ENCODE results near the gene CRYAB. TPM values are rescaled to one million over a fixed set of nuclear protein-coding genes. Genes with fewer than 3 reads are reported as not detected.

CRYAB gene
- total and polyA plus RNA-seq, 7 donors = 4,737 to 12,187 (median 9,763) TPM

DNA sequence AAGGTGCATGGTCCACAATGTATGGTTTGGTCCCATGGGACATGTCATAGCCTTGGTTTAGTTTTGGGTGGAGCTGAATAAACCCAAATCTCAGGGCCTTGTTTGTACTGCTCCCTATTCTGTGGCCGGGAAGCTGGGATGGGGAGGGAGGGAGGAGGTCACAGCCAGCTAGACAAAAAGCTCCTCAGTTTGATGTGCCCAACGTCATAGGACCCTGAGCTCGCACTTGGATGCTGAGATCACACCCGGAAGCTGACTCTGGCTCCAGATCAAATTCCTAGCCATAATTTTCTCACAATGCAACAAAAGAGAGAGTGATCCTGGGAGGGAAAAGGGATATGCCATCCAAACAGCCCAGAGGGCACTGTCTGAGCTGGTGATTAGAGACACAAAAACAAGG is 2.4 kb upstream of the CRYAB start:
- H3K4me1 ChIP-seq = peaks cover 36% of the 10 kb centered on the region
- TF ChIP-seq, protein P1, sequence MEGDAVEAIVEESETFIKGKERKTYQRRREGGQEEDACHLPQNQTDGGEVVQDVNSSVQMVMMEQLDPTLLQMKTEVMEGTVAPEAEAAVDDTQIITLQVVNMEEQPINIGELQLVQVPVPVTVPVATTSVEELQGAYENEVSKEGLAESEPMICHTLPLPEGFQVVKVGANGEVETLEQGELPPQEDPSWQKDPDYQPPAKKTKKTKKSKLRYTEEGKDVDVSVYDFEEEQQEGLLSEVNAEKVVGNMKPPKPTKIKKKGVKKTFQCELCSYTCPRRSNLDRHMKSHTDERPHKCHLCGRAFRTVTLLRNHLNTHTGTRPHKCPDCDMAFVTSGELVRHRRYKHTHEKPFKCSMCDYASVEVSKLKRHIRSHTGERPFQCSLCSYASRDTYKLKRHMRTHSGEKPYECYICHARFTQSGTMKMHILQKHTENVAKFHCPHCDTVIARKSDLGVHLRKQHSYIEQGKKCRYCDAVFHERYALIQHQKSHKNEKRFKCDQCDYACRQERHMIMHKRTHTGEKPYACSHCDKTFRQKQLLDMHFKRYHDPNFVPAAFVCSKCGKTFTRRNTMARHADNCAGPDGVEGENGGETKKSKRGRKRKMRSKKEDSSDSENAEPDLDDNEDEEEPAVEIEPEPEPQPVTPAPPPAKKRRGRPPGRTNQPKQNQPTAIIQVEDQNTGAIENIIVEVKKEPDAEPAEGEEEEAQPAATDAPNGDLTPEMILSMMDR (IDR thresholded peaks at IDR 0.05) = no peak
- intact Hi-C loops (cut with DNase I) = loop anchor here (5.0 kb wide), 1 partner anchor 37 kb away; the partner anchor contains the start of genes CFAP68 (in 2 of the 2) and FDXACB1 (in 2 of the 2)
- DNase-seq = peak; percentile 51 to 69
- no peak for ATAC-seq
- H3K9me3 ChIP-seq = no peaks in the 10 kb centered on the region
- no peaks in the 10 kb centered on the region for H3K27me3 ChIP-seq (ENCODE audit: insufficient read depth in 3 of 3, low read length in 2 of 3)
- H3K4me3 ChIP-seq = peak overlapping the region; percentile 82
- peaks cover 0 to 18% of the 10 kb centered on the region in 2 donors for H3K36me3 ChIP-seq (ENCODE audit: insufficient read depth in 1 of 2, low read depth in 1 of 2)
- H3K27ac ChIP-seq = peak overlapping the region; percentile 95
- WGBS, 3 donors = 5 to 16% (median 15%) methylated on average over 4 of the region's 4 CpGs

DNA sequence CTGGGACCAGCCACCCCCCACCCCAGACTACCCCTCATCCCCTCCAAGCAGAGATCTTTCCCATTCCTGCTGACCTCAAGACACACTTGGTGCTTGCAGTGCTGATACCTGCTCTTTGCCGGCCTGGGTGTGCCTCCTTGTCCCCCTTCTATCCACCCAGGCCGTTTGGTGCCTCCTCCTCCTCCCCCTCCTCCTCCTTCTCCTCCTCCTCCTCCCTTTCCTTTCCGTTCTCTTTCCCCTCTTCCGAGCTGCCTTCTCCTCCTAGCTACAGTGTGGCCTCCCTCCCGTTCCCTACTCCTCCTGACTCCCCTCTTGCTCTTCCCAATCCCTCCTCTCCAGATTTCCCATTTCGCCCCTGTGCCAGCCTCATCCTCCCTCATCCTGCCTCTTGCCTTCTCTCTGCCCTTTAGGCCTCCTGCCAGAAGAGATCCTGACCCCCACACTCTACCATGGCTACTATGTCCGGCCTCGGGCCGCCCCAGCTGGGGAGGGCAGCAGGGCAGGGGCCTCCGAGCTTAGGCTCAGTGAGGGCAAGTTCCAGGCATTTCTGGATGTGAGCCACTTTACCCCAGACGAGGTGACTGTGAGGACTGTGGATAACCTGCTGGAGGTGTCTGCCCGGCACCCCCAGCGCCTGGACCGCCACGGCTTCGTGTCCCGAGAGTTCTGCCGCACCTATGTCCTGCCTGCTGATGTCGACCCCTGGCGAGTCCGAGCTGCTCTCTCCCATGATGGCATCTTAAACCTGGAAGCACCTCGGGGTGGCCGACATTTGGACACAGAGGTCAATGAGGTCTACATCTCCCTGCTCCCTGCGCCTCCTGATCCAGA is 1.7 kb upstream of the CRYAB start:
- intact Hi-C loops (cut with DNase I) = loop anchor here (5.0 kb wide), 1 partner anchor 36 kb away; the partner anchor contains the start of genes CFAP68 (in 2 of the 2) and FDXACB1 (in 2 of the 2)
- TF ChIP-seq, protein P1 (IDR thresholded peaks at IDR 0.05) = no peak
- peak in 3 of 4 donors; percentile 9 to 24 (median 9) for ATAC-seq
- peak overlapping the region; percentile 82 for H3K4me3 ChIP-seq
- H3K9me3 ChIP-seq = no peaks in the 10 kb centered on the region
- 17 to 25% (median 24%) methylated on average over 23 to 24 of the region's 24 CpGs for WGBS, 3 donors
- H3K4me1 ChIP-seq = peaks cover 30% of the 10 kb centered on the region
- H3K36me3 ChIP-seq (ENCODE audit: insufficient read depth in 1 of 2, low read depth in 1 of 2) = peaks cover 0 to 25% of the 10 kb centered on the region in 2 donors
- peak in 1 of 2 donors; percentile 63 for DNase-seq
- peak overlapping the region; percentile 95 for H3K27ac ChIP-seq
- no peaks in the 10 kb centered on the region for H3K27me3 ChIP-seq (ENCODE audit: insufficient read depth in 3 of 3, low read length in 2 of 3)

DNA sequence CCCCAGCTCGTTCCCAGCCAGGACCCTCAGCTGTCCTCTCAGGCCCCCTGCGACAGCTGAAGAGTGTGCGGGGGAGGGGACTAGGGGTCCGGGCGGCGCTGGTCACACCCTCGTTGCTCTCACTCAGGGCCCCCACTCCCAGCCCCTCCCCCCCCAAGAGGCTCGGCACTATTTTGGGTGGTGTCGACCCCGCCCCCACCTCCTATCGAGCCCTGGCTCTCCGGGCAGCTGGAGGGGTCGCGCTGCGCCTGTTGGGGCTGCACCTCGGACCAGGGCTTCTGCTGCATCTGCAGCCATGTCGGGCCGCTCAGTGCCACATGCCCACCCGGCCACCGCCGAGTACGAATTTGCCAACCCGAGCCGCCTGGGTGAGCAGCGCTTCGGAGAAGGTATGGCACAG is 965 bp upstream of the CRYAB start, which contains the start of gene HSPB2:
HSPB2 (plus strand) TSS at position 200 of the 400 bp plus-strand sequence; CDS start at position 296, 96 bp downstream.
- H3K4me1 ChIP-seq = peaks cover 23% of the 10 kb centered on the region
- no peaks in the 10 kb centered on the region for H3K9me3 ChIP-seq
- ATAC-seq (peak; percentile 9 to 23 (median 12)), DNase-seq (peak; percentile 52 to 77)
- peaks cover 0 to 30% of the 10 kb centered on the region in 2 donors for H3K36me3 ChIP-seq (ENCODE audit: insufficient read depth in 1 of 2, low read depth in 1 of 2)
- TF ChIP-seq, protein P1 (IDR thresholded peaks at IDR 0.05) = no peak
- peak within 1 kb of the TSS; percentile 95 for H3K27ac ChIP-seq
- WGBS, 3 donors = 2 to 5% (median 2%) methylated on average over 16 to 26 of the region's 26 CpGs
- intact Hi-C loops (cut with DNase I) = loop anchor here (5.0 kb wide), 1 partner anchor 35 kb away; the partner anchor contains the start of genes CFAP68 (in 2 of the 2) and FDXACB1 (in 2 of the 2)
- H3K27me3 ChIP-seq (ENCODE audit: insufficient read depth in 3 of 3, low read length in 2 of 3) = no peaks in the 10 kb centered on the region
- H3K4me3 ChIP-seq = peak within 1 kb of the TSS; percentile 82

DNA sequence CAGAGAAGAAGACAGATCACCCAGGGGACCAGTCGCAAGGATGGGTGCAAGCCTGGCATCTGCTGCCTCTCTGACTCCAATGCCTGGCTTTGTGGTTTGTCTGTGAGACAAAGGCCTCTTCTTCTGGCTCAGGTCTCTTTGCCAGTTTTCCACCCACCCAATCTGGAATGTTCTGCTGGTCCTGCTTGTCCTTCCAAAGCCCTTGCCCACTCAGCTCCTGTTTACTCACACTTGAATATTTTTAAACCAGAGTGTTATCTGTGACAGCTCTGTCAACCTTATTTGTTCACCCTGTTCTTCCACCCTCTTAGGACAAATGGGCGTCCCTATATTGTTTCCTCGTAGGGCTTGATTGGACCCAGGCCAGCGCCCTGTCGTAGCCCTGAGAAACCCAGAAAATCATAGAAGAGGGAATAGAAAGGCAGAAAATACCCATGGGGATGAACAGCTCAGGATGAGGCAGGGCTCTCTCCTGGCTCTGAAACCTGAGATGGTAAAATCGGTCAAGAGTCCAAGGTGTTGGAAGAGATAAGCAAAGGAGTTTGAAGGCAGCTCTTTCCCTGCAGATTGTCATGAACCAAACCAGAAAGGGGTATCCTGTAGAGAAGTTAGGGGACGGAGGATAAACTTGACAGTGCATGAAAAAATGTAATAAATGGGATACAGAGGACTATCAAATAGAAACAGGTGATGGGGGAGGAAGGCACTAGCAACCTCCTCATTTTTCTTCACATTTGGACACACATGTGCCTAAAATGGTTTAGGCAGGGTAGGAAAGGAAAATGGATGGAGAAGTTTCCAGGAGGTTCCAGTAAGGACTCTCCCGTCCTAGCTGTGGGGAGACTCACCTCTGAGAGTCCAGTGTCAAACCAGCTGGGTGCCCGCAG is 651 bp downstream of the CRYAB start:
- Histone ChIP-seq H3K4me1 (peaks cover 15% of the 10 kb centered on the region), H3K4me3 (peak overlapping the region; percentile 82), H3K27ac (peak overlapping the region; percentile 95), H3K27me3 (ENCODE audit: insufficient read depth in 3 of 3, low read length in 2 of 3) (no peaks in the 10 kb centered on the region), H3K9me3 (no peaks in the 10 kb centered on the region), H3K36me3 (ENCODE audit: insufficient read depth in 1 of 2, low read depth in 1 of 2) (peaks cover 0 to 30% of the 10 kb centered on the region in 2 donors)
- ATAC-seq (no peak), DNase-seq (peak in 1 of 2 donors; percentile 60)
- TF ChIP-seq, protein P1 (IDR thresholded peaks at IDR 0.05) = no peak
- intact Hi-C loops (cut with DNase I) = loop anchor here (5.0 kb wide), 1 partner anchor 34 kb away; the partner anchor contains the start of genes CFAP68 (in 2 of the 2) and FDXACB1 (in 2 of the 2)
- WGBS, 3 donors = 19 to 28% (median 21%) methylated on average over 9 of the region's 9 CpGs

Data from psoas muscle (tissue), 8 donors.